A549 (cell line): Measurements from ENCODE around the gene PRKN.

Source experiments
- CHD2 ChIP-seq: fragments of 150-350 bp; IDR thresholded peaks from 2 replicates; pipeline ENCODE4 v1.6.1; 2014; ENCODE audit warnings: low read length; ENCODE audit not compliant: partially characterized antibody
- CTCF ChIP-seq: fragments of >200 bp; sonication (Bioruptor Twin); formaldehyde crosslinking; IDR thresholded peaks from 3 replicates; pipeline ENCODE4 v1.5.1; 2016
- FOSL2 ChIP-seq, 2 experiments: fragments of 450-650 bp in 1 of 2; fragments of >200 bp in 1 of 2; sonication (Bioruptor Twin) in 1 of 2; formaldehyde crosslinking; IDR thresholded peaks; 2 replicates each; pipeline versions ENCODE4 v1.5.0 to v1.6.1; 2016 to 2020; ENCODE audit warnings: mild to moderate bottlenecking in 1 of 2, moderate library complexity in 1 of 2
- GATA3 ChIP-seq: IDR thresholded peaks from 2 replicates; pipeline ENCODE4 v1.6.1; 2012; ENCODE audit warnings: borderline replicate concordance
- JUN ChIP-seq, 2 experiments: fragments of >200 bp; sonication (Bioruptor Twin); formaldehyde crosslinking; IDR thresholded peaks; 2 replicates in 1 of 2; 3 replicates in 1 of 2; pipeline ENCODE4 v1.6.1; 2016 to 2017
- RARB ChIP-seq: fragments of 250-450 bp; sonication (Bioruptor Pico); IDR thresholded peaks from 2 replicates; pipeline ENCODE4 v1.8.0; 2021; ENCODE audit warnings: mild to moderate bottlenecking, moderate library complexity
- RFX5 ChIP-seq: fragments of 450-650 bp; IDR thresholded peaks from 2 replicates; pipeline ENCODE4 v1.7.1; 2014; ENCODE audit warnings: antibody characterized with exemption, mild to moderate bottlenecking, moderate library complexity

DNA sequence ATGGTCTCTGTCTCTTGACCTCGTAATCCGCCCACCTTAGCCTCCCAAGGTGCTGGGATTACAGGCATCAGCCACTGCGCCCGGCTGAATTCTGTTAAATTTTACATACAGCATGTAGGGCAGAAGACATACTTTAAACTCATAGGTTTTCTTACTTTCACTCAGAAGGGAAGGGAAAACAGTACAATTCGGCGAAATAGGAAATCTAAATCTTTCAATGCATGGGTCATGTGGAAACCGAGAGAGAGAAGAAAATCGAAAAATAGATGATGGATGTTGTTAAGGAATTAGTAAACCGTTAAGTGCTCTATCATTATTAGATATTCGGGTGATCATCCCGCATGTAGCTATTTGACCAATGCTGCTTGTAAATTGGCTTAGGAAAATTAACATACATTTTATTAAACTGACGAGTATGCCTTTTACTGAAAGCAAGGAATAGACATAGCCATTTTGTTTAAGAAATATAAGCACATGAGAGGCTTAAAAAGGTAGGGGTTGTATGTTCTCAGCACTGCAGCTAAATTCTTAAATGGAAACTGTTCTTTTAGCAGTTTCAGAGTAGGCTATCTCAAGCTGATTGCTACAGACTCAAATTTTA, 1289.0 kb downstream of the PRKN start:
- no peak for TF ChIP-seq CTCF
- TF ChIP-seq RARB (CRISPR knock-in tag), result no peak
- TF ChIP-seq FOSL2 (IDR thresholded peaks at IDR 0.05), result no peak
- no peak for TF ChIP-seq FOSL2 (CRISPR knock-in tag; IDR thresholded peaks at IDR 0.05)
- TF ChIP-seq GATA3, result no peak
- no peak for TF ChIP-seq JUN (IDR thresholded peaks at IDR 0.05)
- TF ChIP-seq RFX5, result no peak
- TF ChIP-seq CHD2, result no peak
